GM12865 (cell line): Measurements from ENCODE around the gene C7orf57.

Experiments
- DNase-seq: peaks from one replicate; pipeline ENCODE4 v3.0.0; 2010; ENCODE audit warnings: low read depth
- H3K4me3 ChIP-seq: 2 replicates; pipeline ENCODE4 v1.5.1; 2011; ENCODE audit warnings: mild to moderate bottlenecking, low read depth, low read length, control low read depth
- TF ChIP-seq, protein P1 (sequence below): IDR thresholded peaks from 2 replicates; pipeline ENCODE4 v1.5.1; 2011; ENCODE audit warnings: low read length, control low read depth, low read depth, inconsistent platforms; ENCODE audit not compliant: insufficient read depth; ENCODE audit errors: missing control alignments

C7orf57 gene

DNA sequence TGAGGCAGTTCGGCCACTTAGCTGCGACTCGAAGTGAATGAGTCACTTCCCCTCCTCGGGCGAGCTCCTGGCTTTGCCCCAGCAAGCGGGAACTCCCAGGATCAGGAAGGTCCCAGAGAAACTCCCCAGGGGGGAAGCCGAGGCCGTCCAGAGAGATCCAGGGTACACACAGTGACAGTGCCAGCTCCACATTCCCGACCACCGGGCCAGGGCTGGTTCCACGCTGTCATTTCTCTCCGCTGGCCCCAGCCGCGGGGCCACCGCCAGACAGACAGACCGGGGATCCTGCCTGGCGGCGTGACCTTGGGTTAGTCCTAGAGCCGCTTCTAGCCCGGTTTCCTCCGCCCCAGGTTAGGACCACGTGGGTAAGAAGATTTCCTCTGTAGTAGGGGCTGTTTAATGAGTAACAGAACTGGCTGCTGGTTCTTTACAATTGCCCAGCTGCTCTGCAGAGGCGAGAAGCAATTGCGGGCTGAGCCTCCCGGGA lies 53.3 kb downstream of the C7orf57 start:
- TF ChIP-seq, protein P1, sequence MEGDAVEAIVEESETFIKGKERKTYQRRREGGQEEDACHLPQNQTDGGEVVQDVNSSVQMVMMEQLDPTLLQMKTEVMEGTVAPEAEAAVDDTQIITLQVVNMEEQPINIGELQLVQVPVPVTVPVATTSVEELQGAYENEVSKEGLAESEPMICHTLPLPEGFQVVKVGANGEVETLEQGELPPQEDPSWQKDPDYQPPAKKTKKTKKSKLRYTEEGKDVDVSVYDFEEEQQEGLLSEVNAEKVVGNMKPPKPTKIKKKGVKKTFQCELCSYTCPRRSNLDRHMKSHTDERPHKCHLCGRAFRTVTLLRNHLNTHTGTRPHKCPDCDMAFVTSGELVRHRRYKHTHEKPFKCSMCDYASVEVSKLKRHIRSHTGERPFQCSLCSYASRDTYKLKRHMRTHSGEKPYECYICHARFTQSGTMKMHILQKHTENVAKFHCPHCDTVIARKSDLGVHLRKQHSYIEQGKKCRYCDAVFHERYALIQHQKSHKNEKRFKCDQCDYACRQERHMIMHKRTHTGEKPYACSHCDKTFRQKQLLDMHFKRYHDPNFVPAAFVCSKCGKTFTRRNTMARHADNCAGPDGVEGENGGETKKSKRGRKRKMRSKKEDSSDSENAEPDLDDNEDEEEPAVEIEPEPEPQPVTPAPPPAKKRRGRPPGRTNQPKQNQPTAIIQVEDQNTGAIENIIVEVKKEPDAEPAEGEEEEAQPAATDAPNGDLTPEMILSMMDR = no peak
- H3K4me3 ChIP-seq = peak overlapping the region; percentile 77
- peak; percentile 85 for DNase-seq

DNA sequence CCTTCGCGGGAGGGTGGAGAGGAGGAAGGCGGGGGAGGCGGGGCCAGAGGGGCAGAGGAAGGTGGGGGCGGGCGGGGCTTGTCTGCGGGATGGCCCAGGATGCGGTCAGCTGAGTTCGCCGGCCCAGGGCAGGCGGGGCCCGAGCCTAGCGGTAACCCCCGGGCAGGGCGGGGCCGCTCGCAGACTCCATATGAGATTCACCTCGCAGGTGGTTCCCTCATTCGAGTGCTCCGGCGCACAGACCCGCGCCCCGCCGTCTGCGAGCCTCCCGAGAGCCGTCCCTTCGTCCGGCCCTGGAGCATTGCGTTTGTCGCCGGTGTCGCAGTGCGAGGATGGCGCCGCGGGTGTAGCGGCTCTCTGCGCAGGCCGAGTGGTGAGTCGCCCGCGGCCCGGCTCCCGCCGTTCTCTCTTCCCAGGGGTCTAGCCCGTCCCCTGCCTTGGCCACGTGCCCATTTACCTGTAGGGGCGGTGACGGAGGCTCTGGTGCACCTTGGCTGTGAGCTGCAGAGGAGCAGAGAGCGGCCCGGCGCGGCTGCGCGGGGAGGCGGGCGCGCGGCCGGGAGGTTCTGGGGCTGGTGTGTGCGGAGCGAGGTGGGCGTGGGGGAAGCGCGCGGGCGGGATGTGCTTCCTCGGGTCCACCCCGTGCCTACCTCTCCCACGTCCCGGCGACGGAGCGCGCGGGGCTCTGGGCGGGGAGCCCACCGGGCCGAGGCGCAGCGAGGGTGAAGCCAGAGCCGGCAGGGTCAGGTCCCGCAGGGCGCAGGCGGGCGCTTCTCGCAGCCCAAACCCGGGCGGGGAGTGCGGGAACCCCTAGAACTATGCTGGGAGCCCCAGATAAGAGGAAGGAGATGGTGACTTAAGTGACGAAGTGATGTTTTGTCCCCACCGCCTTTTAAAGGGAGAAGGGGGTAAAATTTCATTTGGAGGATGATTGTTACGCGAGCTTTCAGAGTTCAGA lies 54.0 kb downstream of the C7orf57 start, which contains the start of gene UPP1:
Gene UPP1 (plus strand): TSS at position 220 of the 958 bp plus-strand sequence. CDS start 5,519 bp downstream, outside the sequence.
- peak; percentile 96 for DNase-seq
- TF ChIP-seq, protein P1 = no peak
- peak within 1 kb of the TSS; percentile 77 for H3K4me3 ChIP-seq

DNA sequence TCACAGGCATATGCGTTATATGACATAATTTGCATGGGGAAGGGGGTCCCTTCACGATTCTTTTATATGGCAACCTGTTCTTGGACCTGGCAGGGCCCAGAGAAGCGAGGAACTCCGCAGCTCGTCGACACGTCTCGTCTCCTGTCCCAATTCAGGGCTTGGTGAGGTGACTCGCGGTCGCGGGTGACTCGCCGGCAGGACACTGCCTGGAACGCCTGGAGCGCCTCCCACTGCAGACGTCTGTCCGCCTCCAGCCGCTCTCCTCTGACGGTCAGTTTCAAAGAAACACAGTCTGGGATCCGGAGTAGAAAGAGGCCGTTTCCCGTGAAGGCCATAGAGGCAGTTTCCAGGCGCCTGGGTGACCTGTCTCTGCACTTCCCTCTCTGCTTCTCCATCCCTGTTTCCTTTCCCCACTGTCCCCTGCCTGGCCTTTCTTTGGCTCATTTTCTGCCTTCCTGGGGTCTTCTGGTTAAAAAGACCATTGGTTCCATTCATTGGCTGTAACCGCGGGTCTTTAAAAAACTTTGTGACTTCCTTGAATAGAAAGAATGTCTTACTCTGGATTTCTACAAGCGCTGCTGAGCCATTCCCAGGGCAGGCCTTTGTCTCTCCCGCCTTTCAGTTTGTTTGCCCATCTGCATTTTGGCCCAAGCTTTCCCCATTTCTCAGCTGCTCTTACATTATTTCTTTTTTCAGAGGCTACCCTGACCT lies 54.9 kb downstream of the C7orf57 start:
- peak overlapping the region; percentile 77; the same call in 1 of the 2 replicates for H3K4me3 ChIP-seq
- TF ChIP-seq, protein P1 = no peak
- DNase-seq = no peak

DNA sequence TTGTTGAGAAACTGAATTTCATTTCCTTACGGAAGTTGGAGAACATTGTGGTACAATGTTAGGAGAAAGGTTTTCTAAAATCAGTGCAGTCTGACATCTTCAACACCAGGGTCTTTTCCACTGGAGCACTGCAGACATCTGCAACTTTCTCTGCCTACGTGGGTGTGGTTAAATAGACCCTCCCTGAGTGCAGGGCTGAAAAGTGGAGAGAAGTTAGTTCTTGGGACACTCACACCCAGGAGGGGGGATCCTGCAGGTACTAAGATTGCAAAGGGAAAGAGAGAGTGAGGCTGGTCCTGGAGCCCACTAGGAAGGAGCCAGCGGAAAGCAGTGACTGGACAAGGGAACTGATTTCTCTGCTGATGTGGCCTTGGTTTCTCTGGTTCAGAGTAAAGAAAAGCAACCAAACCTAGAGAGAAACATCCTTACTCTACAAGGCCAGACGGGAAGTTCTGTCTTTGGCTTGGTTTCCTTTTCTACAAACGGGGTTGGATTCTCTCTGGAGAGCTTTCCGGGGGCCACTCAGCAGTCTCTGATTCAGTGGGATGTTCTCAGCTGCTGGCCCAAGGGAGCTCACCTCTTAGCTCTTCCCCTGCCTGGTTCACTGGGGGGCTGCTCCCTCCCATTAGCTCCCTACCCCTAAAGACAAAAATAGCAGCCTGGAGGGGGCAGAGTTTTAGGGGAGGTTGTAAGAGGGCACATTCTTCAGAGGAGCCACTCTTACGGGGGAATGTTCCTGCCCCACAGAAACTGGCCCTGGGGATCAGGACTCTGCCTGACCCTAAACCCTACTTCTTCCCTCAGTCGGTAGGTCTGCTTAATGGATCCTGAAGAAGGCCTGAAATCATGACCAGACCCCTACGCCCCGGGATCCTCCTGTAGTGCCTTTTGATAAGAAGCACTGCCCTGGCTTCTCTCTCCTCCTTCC lies 56.4 kb downstream of the C7orf57 start:
- TF ChIP-seq, protein P1 = no peak
- no peak overlapping the region for H3K4me3 ChIP-seq
- DNase-seq = no peak

DNA sequence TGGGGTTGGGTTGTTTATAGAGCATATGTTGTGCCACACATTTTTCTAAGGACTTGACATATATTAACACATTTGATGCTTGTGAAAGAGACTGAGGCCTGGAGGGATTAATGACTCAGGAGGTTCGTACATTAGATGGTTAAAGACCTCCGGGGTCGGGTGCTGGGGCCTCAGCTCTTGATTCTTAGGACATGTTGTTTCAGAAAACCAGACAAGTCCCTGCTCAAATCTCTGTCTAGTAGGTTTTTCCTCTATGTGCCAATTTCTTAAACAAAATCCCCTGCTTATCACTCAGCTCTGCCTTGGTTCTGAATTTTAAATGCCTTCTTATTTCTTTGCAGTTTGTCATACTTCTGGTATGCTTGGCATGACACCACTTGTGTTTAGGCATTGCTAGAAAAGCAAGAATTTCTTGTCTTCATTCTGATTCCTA lies 59.5 kb downstream of the C7orf57 start:
- DNase-seq = no peak
- TF ChIP-seq, protein P1 = no peak

DNA sequence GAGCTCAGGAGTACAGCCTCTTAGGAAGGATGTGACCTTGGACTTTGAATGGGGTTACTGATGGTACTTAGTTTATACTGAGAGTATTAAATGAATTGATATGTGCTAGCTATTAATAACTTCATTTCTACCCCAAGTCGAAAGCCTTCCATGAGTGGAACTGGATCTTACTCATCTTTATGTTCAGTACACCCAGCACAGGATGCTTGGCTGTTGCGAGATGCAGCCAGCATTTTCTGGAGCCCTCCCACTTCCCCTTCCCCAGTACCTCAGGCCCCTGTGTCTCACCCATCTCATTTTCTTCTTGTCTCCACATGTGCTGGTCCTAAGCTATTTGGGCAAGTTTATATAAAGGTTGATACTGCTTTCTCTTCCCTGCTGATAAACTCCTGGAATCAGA lies 60.9 kb downstream of the C7orf57 start:
- no peak for DNase-seq
- TF ChIP-seq, protein P1 = no peak
- no peak overlapping the region for H3K4me3 ChIP-seq

More for the DNA sequence above, 59.5 kb downstream of the C7orf57 start:
- H3K4me3 ChIP-seq = no peak overlapping the region
